ENCODE data around the gene MVB12B. TPM values are rescaled to one million over a fixed set of nuclear protein-coding genes. Genes with fewer than 3 reads are reported as not detected.

Gene MVB12B
- total and polyA plus RNA-seq, 2 of the 13 experiments (the other 11 are each of a cell fraction or from before 2014, with no cell fraction given), result 12.1 to 30.1 TPM

DNA sequence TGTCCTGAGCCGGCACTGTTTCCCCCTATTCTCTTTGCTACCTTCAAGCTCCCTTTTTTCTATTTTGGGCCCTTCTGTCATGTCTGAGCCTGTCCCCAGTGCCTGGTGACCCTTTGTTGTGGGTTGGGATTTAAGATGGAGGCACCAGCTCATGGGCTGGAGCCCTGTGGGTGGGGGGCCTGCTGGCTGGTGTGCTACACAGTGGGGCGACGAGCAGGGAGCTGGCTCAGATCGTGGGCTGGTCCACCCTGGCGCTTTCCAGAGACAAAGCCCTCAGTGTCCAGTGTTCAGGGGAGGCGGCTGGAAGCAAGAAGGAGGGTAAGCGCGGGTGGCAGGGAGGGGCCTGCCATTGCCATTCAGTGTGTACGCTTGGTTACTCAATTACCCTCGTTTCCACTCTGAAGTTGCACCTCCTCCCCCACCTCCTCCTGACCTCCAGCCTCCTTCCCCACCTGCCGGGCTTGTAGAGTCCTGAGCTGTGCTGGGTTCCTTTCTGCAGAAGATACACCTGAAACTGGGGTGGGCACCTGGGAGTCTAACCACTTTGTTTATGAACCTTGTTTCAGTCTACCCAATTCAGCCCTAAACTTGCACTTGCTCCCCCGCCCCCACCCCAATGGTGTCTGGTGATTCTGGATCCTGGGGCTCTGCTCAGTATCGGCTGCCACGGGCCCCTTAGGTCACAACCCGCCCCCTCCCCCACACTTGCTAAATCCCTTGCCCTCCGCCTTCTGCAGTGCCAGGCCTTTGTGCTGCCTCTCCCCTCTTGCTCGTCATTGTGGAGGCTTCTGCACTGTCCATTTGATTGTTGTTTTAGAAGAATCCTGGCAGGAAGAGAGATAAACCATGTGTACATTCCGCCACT is 49.9 kb downstream of the MVB12B start (continued):
- TF ChIP-seq BCLAF1 (IDR thresholded peaks at IDR 0.05), result no peak
- no peak for TF ChIP-seq ZNF512 (CRISPR knock-in tag; IDR thresholded peaks at IDR 0.05)
- TF ChIP-seq, protein P1, sequence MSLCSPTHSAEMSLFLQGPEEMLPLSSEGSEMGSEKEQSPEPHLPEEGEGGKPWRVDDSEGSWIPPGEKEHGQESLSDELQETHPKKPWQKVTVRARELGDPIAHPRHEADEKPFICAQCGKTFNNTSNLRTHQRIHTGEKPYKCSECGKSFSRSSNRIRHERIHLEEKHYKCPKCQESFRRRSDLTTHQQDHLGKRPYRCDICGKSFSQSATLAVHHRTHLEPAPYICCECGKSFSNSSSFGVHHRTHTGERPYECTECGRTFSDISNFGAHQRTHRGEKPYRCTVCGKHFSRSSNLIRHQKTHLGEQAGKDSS (CRISPR knock-in tag; IDR thresholded peaks at IDR 0.05; ENCODE audit: borderline replicate concordance, low read depth), result no peak
- peak; percentile 59 for TF ChIP-seq SP4 (CRISPR knock-in tag; IDR thresholded peaks at IDR 0.05)
- TF ChIP-seq EZH2 (conservative IDR thresholded peaks at IDR 0.05; ENCODE audit: low read depth, low read length), result no peak
- TF ChIP-seq ZNF775 (CRISPR knock-in tag; IDR thresholded peaks at IDR 0.05; ENCODE audit: borderline replicate concordance), result no peak
- TF ChIP-seq REST (IDR thresholded peaks at IDR 0.05; ENCODE audit: borderline replicate concordance in 1 of 2, low read depth in 1 of 2, low read length in 2 of 2), result peak in 1 of 2 experiments; percentile 24; a peak in 1 of 4 replicates
- peak; percentile 92 for TF ChIP-seq BRD4 (CRISPR knock-in tag; IDR thresholded peaks at IDR 0.05)
- TF ChIP-seq ATF5 (CRISPR knock-in tag; IDR thresholded peaks at IDR 0.05; ENCODE audit: low read depth), result no peak
- TF ChIP-seq IRF9 (CRISPR knock-in tag; IDR thresholded peaks at IDR 0.05; ENCODE audit: borderline replicate concordance), result no peak
- TF ChIP-seq ZNF326 (CRISPR knock-in tag; IDR thresholded peaks at IDR 0.05; ENCODE audit: borderline replicate concordance), result no peak
- TF ChIP-seq ZMYM2 (CRISPR knock-in tag; IDR thresholded peaks at IDR 0.05), result no peak
- no peak for TF ChIP-seq AHR (CRISPR knock-in tag; IDR thresholded peaks at IDR 0.05)
- no peak for TF ChIP-seq MIER3 (CRISPR knock-in tag; IDR thresholded peaks at IDR 0.05; ENCODE audit: borderline replicate concordance)
- TF ChIP-seq, protein P2, sequence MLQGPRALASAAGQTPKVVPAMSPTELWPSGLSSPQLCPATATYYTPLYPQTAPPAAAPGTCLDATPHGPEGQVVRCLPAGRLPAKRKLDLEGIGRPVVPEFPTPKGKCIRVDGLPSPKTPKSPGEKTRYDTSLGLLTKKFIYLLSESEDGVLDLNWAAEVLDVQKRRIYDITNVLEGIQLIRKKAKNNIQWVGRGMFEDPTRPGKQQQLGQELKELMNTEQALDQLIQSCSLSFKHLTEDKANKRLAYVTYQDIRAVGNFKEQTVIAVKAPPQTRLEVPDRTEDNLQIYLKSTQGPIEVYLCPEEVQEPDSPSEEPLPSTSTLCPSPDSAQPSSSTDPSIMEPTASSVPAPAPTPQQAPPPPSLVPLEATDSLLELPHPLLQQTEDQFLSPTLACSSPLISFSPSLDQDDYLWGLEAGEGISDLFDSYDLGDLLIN (CRISPR knock-in tag; IDR thresholded peaks at IDR 0.05; ENCODE audit: borderline replicate concordance), result no peak
